ENCODE results near the gene EIF3M.
"Not testable (repeated sequence)": the region's sequence is repeated elsewhere in the genome, so short reads cannot be mapped to it uniquely, and the experiment has no call there.

EIF3M gene

GRCh38 chr11:32596114-32596513, 12.5 kb downstream of the EIF3M start:
- DNase-seq, result not testable (repeated sequence)

- DNase-seq, result no peak
These were observed 14.3 kb downstream of the EIF3M start for GRCh38 chr11:32597921-32598320.

- DNase-seq, result no peak
These were observed 19.2 kb downstream of the EIF3M start for GRCh38 chr11:32602657-32603415.

- DNase-seq, result no peak
These were observed 22.6 kb downstream of the EIF3M start for GRCh38 chr11:32606220-32606619.

GRCh38 chr11:32608826-32609225, 25.2 kb downstream of the EIF3M start:
- not testable (repeated sequence) for DNase-seq

- DNase-seq, result no peak
These were observed 27.2 kb downstream of the EIF3M start for GRCh38 chr11:32610797-32611352.

- no peak for DNase-seq
These were observed 30.0 kb downstream of the EIF3M start for GRCh38 chr11:32613500-32614151.

- no peak for DNase-seq
These were observed 31.8 kb downstream of the EIF3M start for GRCh38 chr11:32615422-32615821.

GRCh38 chr11:32616903-32617302, 33.3 kb downstream of the EIF3M start:
- no peak for DNase-seq

GRCh38 chr11:32630844-32631243, 47.2 kb downstream of the EIF3M start:
- no peak for DNase-seq

- no peak for DNase-seq
These were observed 52.2 kb downstream of the EIF3M start for GRCh38 chr11:32635819-32636218.

- DNase-seq, result no peak
These were observed 57.7 kb downstream of the EIF3M start for GRCh38 chr11:32641361-32641760.

GRCh38 chr11:32643526-32643925, 59.9 kb downstream of the EIF3M start:
- DNase-seq, result no peak
